RWPE2 (cell line): Measurements from ENCODE around the gene OVCH1.

ENCODE experiments used
- ATAC-seq: fragments of 200-7000 bp; cut with Tn5 transposase; 3 replicates; pipeline ENCODE4 v1.9.1; 2021; ENCODE audit warnings: low read depth
- DNase-seq: peaks from one replicate; pipeline ENCODE4 v3.0.0-alpha.2; 2020; ENCODE audit warnings: low spot score
- H3K27ac ChIP-seq: fragments of 450-650 bp; 2 replicates; pipeline ENCODE4 v1.5.1; 2017; ENCODE audit warnings: mild to moderate bottlenecking; ENCODE audit not compliant: poor library complexity, severe bottlenecking
- H3K27me3 ChIP-seq: fragments of 250-450 bp; sonication (Bioruptor Pico); 2 replicates; pipeline ENCODE4 v1.5.1; 2021; ENCODE audit warnings: mild to moderate bottlenecking, moderate library complexity; ENCODE audit not compliant: insufficient read depth, poor library complexity, severe bottlenecking
- H3K36me3 ChIP-seq: fragments of 250-450 bp; sonication (Bioruptor Pico); 2 replicates; pipeline ENCODE4 v1.5.1; 2020; ENCODE audit warnings: low read depth, mild to moderate bottlenecking, moderate library complexity
- H3K4me1 ChIP-seq: fragments of 250-450 bp; sonication (Bioruptor Pico); 2 replicates; pipeline ENCODE4 v1.5.1; 2021; ENCODE audit warnings: mild to moderate bottlenecking, moderate library complexity; ENCODE audit not compliant: insufficient read depth, poor library complexity, severe bottlenecking
- H3K4me3 ChIP-seq: fragments of 250-450 bp; sonication (Bioruptor Pico); 2 replicates; pipeline ENCODE4 v1.5.1; 2021; ENCODE audit warnings: mild to moderate bottlenecking, moderate library complexity; ENCODE audit not compliant: severe bottlenecking
- H3K9me3 ChIP-seq: fragments of 250-450 bp; sonication (Bioruptor Pico); 2 replicates; pipeline ENCODE4 v1.5.1; 2021; ENCODE audit warnings: mild to moderate bottlenecking, moderate library complexity; ENCODE audit not compliant: severe bottlenecking
- TF ChIP-seq, protein P1 (sequence below): fragments of 450-650 bp; IDR thresholded peaks from one replicate; pipeline ENCODE4 v1.5.1; 2017; ENCODE audit warnings: mild to moderate bottlenecking, moderate library complexity; ENCODE audit not compliant: poor library complexity, severe bottlenecking

OVCH1 gene

GRCh38 chr12:29431513-29431912 lies 66.0 kb downstream of the OVCH1 start:
- TF ChIP-seq, protein P1, sequence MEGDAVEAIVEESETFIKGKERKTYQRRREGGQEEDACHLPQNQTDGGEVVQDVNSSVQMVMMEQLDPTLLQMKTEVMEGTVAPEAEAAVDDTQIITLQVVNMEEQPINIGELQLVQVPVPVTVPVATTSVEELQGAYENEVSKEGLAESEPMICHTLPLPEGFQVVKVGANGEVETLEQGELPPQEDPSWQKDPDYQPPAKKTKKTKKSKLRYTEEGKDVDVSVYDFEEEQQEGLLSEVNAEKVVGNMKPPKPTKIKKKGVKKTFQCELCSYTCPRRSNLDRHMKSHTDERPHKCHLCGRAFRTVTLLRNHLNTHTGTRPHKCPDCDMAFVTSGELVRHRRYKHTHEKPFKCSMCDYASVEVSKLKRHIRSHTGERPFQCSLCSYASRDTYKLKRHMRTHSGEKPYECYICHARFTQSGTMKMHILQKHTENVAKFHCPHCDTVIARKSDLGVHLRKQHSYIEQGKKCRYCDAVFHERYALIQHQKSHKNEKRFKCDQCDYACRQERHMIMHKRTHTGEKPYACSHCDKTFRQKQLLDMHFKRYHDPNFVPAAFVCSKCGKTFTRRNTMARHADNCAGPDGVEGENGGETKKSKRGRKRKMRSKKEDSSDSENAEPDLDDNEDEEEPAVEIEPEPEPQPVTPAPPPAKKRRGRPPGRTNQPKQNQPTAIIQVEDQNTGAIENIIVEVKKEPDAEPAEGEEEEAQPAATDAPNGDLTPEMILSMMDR, result no peak
- no peaks in the 10 kb centered on the region for H3K36me3 ChIP-seq
- peaks cover 6% of the 10 kb centered on the region for H3K4me1 ChIP-seq
- H3K4me3 ChIP-seq, result no peak overlapping the region
- H3K9me3 ChIP-seq, result no peaks in the 10 kb centered on the region
- no peak for ATAC-seq
- H3K27me3 ChIP-seq, result no peaks in the 10 kb centered on the region
- H3K27ac ChIP-seq, result no peak overlapping the region
- no peak for DNase-seq

DNA sequence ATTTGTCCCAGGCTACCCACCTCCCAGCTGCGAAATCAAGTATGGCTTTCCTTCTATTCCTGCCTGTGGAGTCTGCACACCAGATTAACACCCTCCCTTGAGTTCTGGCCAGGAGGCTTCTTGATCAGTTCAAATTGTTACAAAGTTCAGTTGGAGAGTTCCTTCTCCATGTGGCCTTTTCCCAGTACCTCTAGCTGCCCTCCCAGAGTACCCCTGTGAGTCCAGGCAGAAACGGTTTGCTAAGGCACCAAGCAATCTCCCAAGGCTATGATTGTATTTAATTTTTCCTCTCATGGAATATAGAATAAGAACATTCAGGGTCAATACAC lies 66.8 kb downstream of the OVCH1 start:
- Histone ChIP-seq H3K27ac (peak overlapping the region; percentile 21), H3K27me3 (no peaks in the 10 kb centered on the region), H3K36me3 (no peaks in the 10 kb centered on the region), H3K4me3 (no peak overlapping the region), H3K4me1 (peaks cover 11% of the 10 kb centered on the region), H3K9me3 (no peaks in the 10 kb centered on the region)
- DNase-seq (no peak), ATAC-seq (no peak)
- TF ChIP-seq, protein P1, result no peak

- no peak overlapping the region for H3K4me3 ChIP-seq
- no peaks in the 10 kb centered on the region for H3K27me3 ChIP-seq
- no peaks in the 10 kb centered on the region for H3K9me3 ChIP-seq
- TF ChIP-seq, protein P1, result no peak
- DNase-seq (peak; percentile 25), ATAC-seq (peak; percentile 83)
- peaks cover 14% of the 10 kb centered on the region for H3K4me1 ChIP-seq
- H3K36me3 ChIP-seq, result no peaks in the 10 kb centered on the region
- H3K27ac ChIP-seq, result peak overlapping the region; percentile 21
These were observed 67.3 kb downstream of the OVCH1 start for GRCh38 chr12:29429999-29430715.

- H3K4me1 ChIP-seq, result peaks cover 14% of the 10 kb centered on the region
These were observed 68.9 kb downstream of the OVCH1 start for GRCh38 chr12:29428633-29429032.

DNA sequence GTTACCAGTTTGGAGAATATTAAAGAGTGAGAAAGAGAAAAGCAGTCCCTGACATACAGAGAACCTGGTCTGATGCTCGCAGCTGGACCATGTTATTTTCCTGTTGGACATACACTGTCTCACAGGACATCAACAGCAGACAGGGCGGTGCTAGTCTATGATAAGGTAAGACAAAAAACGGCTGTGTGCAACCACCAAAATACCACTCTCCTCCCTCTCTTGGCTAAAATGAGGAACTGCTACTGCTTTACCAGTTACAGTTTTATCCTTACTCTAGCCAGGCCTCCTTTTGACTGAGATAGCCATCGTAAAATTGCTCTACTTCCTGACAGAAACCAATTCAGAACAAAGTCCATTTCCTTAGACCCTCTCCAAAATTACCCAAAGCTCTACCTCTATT lies 69.5 kb downstream of the OVCH1 start:
- Histone ChIP-seq H3K4me3 (no peak overlapping the region), H3K27me3 (no peaks in the 10 kb centered on the region), H3K36me3 (no peaks in the 10 kb centered on the region), H3K4me1 (peaks cover 14% of the 10 kb centered on the region), H3K27ac (no peak overlapping the region), H3K9me3 (no peaks in the 10 kb centered on the region)
- TF ChIP-seq, protein P1, result no peak
- DNase-seq, result no peak
- ATAC-seq, result no peak

More at GRCh38 chr12:29428633-29429032, 68.9 kb downstream of the OVCH1 start:
- TF ChIP-seq, protein P1, result no peak
- no peak for DNase-seq
- no peak overlapping the region for H3K4me3 ChIP-seq
- no peak overlapping the region for H3K27ac ChIP-seq
- H3K27me3 ChIP-seq, result no peaks in the 10 kb centered on the region
- no peaks in the 10 kb centered on the region for H3K9me3 ChIP-seq
- no peaks in the 10 kb centered on the region for H3K36me3 ChIP-seq
- ATAC-seq, result peak; percentile 83
